Activated CD8-positive, alpha-beta memory T cell treated with anti-CD3 and anti-CD28 coated beads for 36 hours (primary cell): ENCODE results near the gene SLC23A1. TPM values are rescaled to one million over a fixed set of nuclear protein-coding genes. Genes with fewer than 3 reads are reported as not detected.
"Not testable (repeated sequence)": the region's sequence is repeated elsewhere in the genome, so short reads cannot be mapped to it uniquely, and the experiment has no call there.

ENCODE experiments used
- CTCF ChIA-PET: fragments of 350-600 bp; sonication (Branson Sonifier 250); formaldehyde crosslinking; loops from one replicate; lab custom pipeline; 2021; ENCODE audit warnings: antibody characterized with exemption; lab: Charles Lee
- POLR2A ChIA-PET: fragments of 350-600 bp; sonication (Branson Sonifier 250); formaldehyde crosslinking; loops from one replicate; lab custom pipeline; 2021; ENCODE audit warnings: antibody characterized with exemption; lab: Charles Lee
- total RNA-seq, 2 experiments: library from RNA; stranded (reverse); gene quantifications; one replicate each; pipeline ENCODE4 v1.2.3, GENCODE V29; 2021

The SLC23A1 gene
- total RNA-seq, 2 experiments from 2014 or later: 0.40 to 0.65 TPM

DNA sequence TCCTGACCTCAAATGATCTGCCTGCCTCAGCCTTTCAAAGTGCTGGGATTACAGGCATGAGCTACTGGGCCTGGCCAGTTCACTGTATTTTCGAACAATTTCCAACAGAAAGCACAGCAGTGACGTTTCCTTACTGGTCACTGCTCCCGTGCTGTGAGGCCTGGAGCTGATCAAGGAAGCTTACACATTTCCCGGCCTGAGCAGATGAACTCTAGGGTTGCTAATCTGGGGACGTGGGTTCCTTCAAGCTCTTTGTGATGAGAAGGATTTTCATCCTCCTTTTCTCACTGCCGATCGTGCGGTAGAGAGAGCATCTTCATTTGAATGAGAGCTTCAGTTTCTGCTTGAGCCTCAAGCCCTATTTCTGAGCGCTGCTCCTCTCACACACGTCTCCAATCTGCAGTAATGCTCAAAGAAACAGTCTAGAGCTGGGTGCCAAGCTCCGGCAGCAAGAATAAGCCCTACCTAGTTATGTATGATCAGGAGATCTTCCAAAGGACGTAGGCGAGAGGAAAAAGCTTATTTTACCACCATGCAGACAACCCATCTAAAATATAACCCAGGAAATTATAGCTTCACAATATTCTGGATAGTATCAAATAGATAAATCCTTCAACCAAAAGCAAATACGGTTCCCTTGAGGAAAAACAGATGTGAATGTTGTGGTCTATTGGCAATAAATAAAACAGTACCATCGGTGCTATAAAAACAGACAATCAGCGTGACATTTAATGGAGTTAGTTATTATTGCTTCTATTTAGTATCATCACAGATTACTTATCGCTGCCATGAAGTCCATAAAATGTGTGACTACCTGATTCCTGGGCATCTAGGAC is 28.1 kb upstream of the SLC23A1 start:
- POLR2A ChIA-PET: no interaction called here

DNA sequence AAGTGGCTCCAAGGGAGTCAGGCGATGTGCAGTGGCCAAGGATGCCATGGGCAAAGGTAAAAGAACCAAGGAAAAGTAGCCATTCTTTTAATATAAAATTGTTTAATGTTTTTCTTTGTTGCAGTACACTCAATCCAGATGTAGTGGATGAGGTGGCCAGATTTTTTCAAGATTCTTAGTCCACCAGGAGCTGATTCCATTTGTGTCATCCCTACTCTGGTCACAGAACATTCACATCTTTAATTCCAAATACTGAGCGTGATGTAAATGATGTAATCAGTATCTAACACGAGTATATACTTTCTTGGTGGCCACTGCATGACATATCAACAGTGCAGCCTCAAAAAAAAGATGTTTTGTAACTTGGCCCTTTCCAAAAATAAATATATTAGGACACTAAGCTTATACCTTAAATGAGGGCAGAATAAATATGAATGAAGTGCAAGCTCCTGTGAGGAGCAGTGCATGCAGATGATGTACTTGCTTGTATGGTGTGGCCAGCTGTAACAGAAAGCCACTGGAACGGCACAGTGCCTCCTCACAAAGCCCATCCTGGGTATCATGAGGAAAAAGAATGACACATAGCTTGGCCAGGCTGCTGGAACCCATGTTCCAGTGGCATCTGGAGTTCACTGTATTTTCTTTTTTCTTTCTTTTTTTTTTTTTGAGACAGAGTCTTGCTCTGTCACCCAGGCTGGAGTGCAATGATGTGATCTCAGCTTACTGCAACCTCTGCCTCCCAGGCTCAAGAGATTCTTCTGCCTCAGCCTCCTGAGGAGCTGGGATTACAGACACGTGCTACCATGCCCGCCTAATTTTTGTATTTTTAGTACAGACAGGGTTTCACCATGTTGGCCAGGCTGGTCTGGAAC is 27.3 kb upstream of the SLC23A1 start:
- ChIA-PET CTCF (interaction anchor here (0.8 to 1.8 kb wide), 3 partner anchors 12 to 150 kb away, joined by 3 to 5 read pairs (median 4); no protein-coding TSS in a partner anchor), POLR2A (interaction anchor here (0.6 kb wide), 1 partner anchor 48 kb away, joined by 4 read pairs; no protein-coding TSS in a partner anchor)

More for the DNA sequence above, 28.1 kb upstream of the SLC23A1 start:
- CTCF ChIA-PET: interaction anchor here (1.1 to 1.5 kb wide), 3 partner anchors 10 to 12 kb away, joined by 3 to 5 read pairs (median 4); no protein-coding TSS in a partner anchor

DNA sequence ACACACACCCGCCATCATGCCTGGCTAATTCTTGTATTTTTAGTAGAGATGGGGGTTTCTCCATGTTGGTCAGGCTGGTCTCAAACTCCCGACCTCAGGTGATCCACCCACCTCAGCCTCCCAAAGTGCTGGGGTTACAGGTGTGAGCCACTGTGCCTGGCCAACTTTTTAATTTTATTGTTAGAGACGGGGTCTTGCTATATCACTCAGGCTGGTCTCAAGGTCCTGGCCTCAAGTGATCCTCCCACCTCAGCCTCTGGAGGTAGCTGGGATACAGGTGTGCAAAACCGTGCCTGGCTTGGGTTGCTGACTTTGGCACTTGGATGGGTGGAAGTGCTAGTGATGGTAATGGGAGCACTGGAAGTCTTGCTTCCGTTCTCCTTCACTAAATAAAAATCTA is 26.0 kb upstream of the SLC23A1 start:
- CTCF ChIA-PET: interaction anchor here (1.8 kb wide), 1 partner anchor 15 kb away, joined by 4 read pairs; no protein-coding TSS in a partner anchor
- POLR2A ChIA-PET: not testable (repeated sequence)

DNA sequence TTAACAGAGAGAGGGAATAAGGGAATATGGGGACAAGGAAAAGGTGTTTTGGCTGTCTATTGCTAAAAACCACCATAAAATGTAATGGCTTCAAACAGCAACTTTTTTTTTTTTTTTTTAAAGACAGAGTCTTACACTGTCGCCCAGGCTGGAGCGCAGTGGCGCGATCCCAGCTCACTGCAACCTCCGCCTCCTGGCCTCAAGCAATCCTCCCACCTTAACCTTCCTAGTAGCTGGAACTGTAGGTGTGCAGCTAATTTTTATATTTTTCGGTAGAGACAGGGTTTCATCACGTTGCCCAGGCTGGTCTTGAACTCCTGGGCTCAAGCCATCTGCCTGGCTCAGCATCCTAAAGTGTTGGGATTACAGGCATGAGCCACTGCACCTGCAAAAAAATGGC is 25.1 kb upstream of the SLC23A1 start:
- ChIA-PET CTCF (interaction anchor here (1.8 kb wide), 1 partner anchor 14 kb away, joined by 4 read pairs; no protein-coding TSS in a partner anchor), POLR2A (no interaction called here)

DNA sequence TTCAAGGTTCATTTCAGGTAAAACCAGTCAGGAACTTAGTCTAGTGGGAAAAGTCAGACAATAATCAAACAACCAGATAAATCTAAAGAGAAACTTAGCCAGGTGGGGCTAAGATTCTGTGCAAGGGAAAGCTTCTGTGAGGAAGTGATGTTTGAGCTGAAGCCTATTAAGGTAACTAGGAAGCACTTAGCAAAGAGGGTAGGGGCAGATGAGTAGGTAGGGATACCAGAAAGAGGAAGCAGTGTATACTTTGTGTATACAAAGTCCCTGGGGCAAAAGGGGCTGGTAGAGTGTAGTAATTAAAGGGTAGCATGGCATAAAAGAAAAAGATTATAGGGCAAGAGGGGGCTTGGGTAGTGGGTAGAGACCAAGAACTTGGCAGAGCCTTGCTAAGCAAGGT is 24.4 kb upstream of the SLC23A1 start:
- POLR2A ChIA-PET: no interaction called here
- CTCF ChIA-PET: interaction anchor here (1.8 kb wide), 1 partner anchor 12 kb away, joined by 7 read pairs; no protein-coding TSS in a partner anchor

DNA sequence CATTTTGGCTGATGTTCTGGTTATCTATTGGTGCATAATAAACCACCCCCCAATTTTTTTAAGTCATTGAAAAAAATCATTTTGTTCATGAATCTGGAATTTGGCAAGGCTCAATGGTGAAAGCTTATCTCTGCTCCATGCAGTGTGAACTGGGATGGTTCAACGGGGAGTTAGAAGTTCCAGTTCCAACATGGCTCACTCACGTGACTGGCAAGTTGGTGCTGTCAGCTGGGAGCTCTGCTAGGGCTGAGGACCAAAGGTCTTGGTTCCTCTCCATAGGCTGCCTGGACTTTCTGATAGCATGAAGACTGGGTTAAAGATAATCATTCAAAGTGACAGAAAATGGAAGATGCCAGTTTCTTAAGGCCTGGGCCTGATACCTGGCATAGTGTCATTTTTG is 23.9 kb upstream of the SLC23A1 start:
- ChIA-PET POLR2A (no interaction called here), CTCF (interaction anchor here (1.0 to 1.8 kb wide), 3 partner anchors 9 to 15 kb away, joined by 3 to 7 read pairs (median 5); no protein-coding TSS in a partner anchor)

DNA sequence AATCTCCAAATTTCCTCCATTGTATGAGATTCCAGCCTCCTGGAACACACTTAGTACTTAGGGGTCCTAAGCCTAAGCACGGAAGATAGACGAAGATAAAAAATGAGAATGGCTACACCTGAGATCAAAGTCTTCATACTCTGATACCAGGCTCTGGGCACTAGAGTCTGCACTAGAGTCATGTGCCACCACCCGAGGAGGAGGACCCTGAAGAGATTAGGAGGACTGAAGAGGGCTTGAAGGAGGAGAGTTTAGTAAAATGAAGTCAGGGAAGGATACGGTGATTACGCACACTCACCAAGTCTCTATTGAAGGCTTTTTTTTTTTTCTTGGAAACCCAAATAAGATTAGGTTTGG is 21.4 kb upstream of the SLC23A1 start:
- CTCF ChIA-PET: interaction anchor here (0.6 to 3.9 kb wide), 4 partner anchors 9 to 167 kb away, joined by 3 to 23 read pairs (median 6); no protein-coding TSS in a partner anchor
- POLR2A ChIA-PET: interaction anchor here (0.9 to 1.5 kb wide), 3 partner anchors 13 to 78 kb away, joined by 3 to 8 read pairs (median 3); no protein-coding TSS in a partner anchor

DNA sequence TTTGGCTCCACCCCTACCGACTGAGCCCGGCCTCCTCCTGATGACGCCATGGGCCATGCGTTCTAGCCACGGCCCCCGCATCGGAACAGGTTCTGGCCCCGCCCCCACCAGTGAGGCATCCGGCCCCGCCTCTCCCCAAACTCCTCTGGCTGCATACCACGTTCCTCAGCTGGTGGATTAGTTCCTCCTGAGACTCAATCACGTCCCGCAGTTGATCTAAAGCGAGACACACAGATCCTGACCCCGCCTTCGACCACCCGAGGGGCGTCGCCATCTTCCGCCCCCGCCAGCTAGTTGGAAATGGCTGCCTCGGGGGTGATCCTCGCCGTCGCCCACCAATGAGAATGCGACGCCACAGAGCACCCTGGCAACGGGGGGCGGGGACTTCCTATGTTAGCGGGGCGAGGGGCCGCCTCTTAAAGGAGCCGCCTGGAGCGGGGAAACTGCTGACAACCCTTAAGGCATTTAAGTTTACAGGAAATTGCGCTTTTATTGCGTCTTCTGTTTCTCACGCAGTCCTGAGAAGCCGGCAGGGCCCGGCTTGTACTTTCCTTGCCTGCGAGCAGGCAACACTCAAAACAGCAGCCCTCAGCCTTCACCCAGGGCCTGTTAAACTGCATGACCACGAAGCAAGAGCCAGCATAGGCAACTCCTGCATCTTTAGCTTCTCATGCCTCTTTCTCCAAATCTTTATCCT is 20.8 kb upstream of the SLC23A1 start, which contains the start of gene SPATA24:
Gene SPATA24 (minus strand): TSS at position 303 of the 697 bp plus-strand sequence. CDS start 29 bp downstream, at position 274.
- POLR2A ChIA-PET: interaction anchor here (0.6 to 1.5 kb wide), 6 partner anchors 12 to 157 kb away, joined by 3 to 8 read pairs (median 3); partner anchors contain the start of genes DNAJC18, PAIP2 and UBE2D2
- CTCF ChIA-PET: interaction anchor here (0.6 to 3.9 kb wide), 5 partner anchors 10 to 168 kb away, joined by 3 to 23 read pairs (median 4); no protein-coding TSS in a partner anchor

DNA sequence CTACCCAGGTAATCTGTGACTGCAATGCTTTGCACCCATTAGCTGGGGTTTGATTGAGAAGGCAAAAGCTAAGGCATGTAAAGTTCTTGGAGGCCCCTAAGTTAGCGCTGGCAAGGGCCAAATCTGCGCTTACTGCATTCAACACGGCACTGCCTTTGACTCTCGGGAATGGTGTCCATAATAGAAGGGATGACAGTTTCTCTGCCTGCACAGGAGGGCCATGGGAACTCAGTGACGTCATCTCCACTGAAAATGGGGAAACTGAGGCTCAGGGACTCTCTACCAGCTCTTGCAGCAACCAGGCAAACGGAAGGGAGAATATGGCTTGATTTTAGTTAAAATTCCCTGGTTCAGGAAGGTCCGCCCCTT is 20.3 kb upstream of the SLC23A1 start:
- POLR2A ChIA-PET: interaction anchor here (0.6 to 1.5 kb wide), 6 partner anchors 12 to 158 kb away, joined by 3 to 8 read pairs (median 3); partner anchors contain the start of genes DNAJC18, PAIP2 and UBE2D2
- CTCF ChIA-PET: interaction anchor here (0.8 to 3.9 kb wide), 4 partner anchors 9 to 135 kb away, joined by 3 to 23 read pairs (median 6); no protein-coding TSS in a partner anchor

DNA sequence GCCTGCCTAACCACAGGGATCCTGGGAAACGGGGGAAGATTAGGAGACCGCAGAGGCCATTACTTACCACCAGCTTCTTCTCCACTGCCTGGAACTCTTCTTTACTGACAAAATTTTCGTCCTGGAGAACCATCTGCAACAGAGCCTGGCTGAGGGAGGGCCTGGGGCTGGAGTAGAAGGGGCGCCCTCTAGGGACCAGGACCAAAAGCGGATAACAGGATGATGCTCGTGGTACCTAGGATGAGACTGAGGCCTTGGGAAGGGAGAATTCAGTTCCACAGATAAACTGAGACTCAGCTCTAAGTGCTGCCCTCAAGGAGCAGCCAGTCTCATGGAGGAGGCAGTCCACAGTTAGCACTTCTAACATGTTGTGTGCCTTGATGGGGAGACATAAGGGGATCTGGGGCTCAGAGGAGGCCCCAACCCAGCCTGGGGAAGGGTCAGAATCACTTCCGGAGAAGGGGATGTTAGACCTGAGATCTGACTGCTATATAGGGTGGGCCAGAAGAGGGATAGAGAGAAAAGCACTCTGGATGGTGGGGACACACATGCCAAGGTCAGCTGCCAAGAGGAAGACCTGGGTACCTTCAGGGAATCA is 19.6 kb upstream of the SLC23A1 start:
- POLR2A ChIA-PET: interaction anchor here (1.2 kb wide), 2 partner anchors 61 to 158 kb away, joined by 3 to 4 read pairs; partner anchors contain the start of genes PAIP2 and UBE2D2
- CTCF ChIA-PET: interaction anchor here (0.7 to 3.9 kb wide), 7 partner anchors 11 to 231 kb away, joined by 3 to 23 read pairs (median 3); partner anchors contain the start of gene MZB1

DNA sequence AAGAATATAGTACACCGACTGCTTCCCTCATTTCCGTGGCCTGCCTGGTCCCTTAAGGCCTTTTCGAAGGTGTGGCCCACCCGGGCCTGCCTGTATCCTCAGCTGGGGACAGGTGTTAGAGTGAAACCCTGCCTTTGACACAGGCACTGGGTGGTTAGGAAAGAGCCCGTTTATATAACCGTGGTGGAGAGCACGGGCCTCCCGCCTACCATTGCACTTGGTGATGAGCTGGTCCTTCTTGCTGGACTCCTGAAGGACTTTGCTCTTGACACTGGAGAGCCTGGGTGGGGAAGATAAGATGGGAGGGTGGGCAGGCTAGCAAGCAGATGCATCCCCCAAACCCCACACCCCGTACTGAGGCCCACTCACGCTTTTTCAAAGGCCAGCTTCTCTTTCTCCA is 18.4 kb upstream of the SLC23A1 start:
- ChIA-PET POLR2A (interaction anchor here (0.6 to 0.7 kb wide), 2 partner anchors 59 to 145 kb away, joined by 3 read pairs; partner anchors contain the start of gene PAIP2), CTCF (interaction anchor here (1.0 to 3.9 kb wide), 5 partner anchors 9 to 54 kb away, joined by 3 to 23 read pairs (median 3); no protein-coding TSS in a partner anchor)

DNA sequence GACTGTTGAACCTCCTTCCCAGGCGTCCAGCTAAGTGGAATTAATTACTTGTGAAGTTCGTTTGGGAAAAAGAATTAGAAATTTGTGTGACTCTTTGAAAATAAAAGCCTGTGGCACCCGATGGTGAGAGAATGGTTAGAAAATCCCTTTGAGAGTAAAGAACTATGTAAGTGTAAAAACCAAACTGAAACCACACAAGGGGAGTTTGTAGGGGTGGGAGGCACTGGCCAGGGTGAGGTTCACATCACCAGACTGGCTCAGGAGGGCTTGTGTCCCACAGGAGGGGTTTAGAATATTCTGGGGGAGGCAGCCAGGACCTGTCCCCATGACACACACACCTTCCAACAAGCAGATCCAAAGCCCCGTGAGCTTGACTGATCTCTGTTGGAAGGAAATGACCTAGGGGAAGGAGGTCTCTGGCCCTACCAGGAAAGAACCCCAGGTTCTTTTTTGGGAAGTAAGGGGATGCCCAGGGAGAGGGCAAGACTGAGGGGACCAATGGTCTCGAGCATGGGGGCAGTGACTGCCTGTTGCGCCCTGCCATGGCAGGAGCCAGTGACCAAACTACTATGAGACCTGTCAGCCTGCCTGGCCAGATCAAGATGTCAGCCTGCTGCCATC is 16.5 kb upstream of the SLC23A1 start:
- POLR2A ChIA-PET: no interaction called here
- CTCF ChIA-PET: interaction anchor here (0.9 kb wide), 1 partner anchor 114 kb away, joined by 3 read pairs; no protein-coding TSS in a partner anchor

DNA sequence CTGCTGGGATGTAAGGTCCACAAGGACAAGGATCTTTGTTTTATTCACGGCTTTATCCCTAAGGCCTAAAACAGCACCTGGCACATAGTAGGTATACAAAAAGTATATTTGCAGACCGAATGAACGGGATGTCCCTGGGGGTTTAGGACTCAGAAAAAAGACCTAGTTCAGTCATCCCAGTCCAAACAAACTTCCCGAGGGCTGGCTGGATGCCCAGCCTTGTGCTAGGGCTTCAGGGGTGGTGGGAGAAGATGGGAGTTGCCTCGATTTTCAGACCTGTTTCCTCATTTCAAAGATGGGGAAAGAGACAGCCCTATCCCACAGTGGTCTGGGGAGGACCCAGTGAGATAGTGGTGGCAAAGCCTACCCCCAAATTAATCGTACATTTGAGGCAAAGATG is 14.8 kb upstream of the SLC23A1 start:
- ChIA-PET CTCF (no interaction called here), POLR2A (no interaction called here)

DNA sequence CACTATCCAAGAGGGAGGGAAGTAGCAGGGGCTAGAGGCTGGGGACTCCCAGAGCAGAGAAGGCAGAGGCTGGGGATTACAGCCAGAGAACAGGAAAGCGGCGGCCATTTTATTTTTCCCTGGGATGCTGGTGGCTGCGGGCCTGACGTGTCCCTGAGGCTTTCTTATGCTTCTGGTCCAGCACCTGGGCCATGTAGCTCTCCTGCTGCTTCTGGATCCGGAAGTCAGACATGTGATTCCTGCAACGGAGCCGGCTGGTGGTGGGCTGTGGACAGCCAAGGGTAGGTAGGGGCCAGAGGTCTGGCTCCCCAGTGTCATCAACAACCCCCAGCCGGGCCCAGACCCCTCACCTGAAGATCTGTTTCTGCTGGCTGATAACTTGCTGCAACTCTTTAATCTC is 13.6 kb upstream of the SLC23A1 start:
- ChIA-PET CTCF (interaction anchor here (1.7 to 2.0 kb wide), 2 partner anchors 10 to 26 kb away, joined by 7 to 8 read pairs; no protein-coding TSS in a partner anchor), POLR2A (no interaction called here)

DNA sequence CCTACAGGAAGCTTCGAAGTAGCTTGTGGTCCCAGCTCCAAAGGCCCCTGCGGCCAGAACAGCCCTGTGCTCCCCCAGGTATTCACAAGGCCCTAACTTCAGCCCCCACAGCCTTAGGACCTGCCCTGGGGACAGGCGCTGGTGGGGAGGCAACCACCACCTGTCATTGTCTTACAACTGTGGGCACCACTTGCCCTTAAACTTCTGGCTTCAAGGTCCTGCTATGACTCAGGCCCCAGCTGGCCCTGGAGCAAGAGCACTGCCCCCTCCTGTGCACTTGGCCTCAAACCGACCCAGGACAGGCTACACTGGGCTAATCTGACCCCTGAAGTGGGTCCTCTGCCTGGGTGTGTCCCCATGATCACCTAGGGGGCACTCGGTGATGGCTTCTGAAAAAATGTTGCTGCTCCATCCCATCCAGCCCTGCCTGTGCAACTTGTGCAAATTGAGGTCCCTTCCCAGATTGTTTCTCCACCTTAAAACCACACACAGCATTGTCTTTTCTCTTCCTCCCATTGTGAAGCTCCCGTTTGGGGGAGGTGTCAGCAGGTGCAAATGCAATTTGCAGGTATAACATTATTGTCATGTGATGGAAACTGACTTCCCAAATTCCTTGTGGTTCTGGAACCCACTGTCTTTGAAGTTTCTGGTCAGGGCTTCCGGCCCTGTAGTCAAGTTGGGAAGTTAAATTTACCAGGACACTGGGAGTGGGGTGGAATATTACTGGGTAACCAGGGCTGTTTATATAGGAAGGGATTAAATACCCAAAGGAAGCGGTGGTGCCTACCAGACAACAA is 12.9 kb upstream of the SLC23A1 start:
- ChIA-PET POLR2A (interaction anchor here (0.6 to 1.2 kb wide), 3 partner anchors 54 to 315 kb away, joined by 3 read pairs; no protein-coding TSS in a partner anchor), CTCF (interaction anchor here (0.7 to 2.0 kb wide), 4 partner anchors 10 to 182 kb away, joined by 3 to 8 read pairs (median 5); no protein-coding TSS in a partner anchor)
